K562 (cell line): Measurements from ENCODE around the gene AFAP1. TPM values are rescaled to one million over a fixed set of nuclear protein-coding genes. Genes with fewer than 3 reads are reported as not detected.

Source experiments
- ATAC-seq: fragments of 200-7000 bp; cut with Tn5 transposase; 3 replicates; pipeline ENCODE4 v1.9.1; 2020; ENCODE audit warnings: moderate library complexity
- BruUV-seq: library from RNA; stranded (reverse); fragments of 400-500 nt; replicated peaks from 2 replicates; lab custom pipeline; 2021; lab: Mats Ljungman, UMichigan
- CTCF ChIA-PET: fragments of 300-600 bp; formaldehyde crosslinking; extraction: SDS; loops from one replicate; lab custom pipeline; 2021; ENCODE audit warnings: low intra/inter-chr PET ratio; lab: Yijun Ruan, JAX
- POLR2A ChIA-PET: fragments of 300-600, 350-650 bp; sonication (Branson Sonifier 250); formaldehyde crosslinking; extraction: SDS; loops from one replicate; lab custom pipeline; 2021; ENCODE audit warnings: antibody characterized with exemption, inconsistent platforms; lab: Yijun Ruan, JAX
- DNase-seq, 4 experiments: peaks; one replicate each; pipeline versions ENCODE4 v3.0.0 to v3.0.0-alpha.2; 2011 to 2018; ENCODE audit warnings: low spot score in 3 of 4, mixed read lengths in 3 of 4; ENCODE audit errors: extremely low read depth in 1 of 4
- FAIRE-seq: peaks from 2 replicates; lab custom pipeline; 2011; peaks lifted over from hg19 to GRCh38; lab: Jason Lieb, UNC
- H2AFZ ChIP-seq: 2 replicates; pipeline ENCODE4 v1.6.0; 2011; ENCODE audit warnings: low read depth, low read length, control low read depth, inconsistent platforms
- H3K27ac ChIP-seq: fragments of 200-600 bp; 3 replicates; pipeline ENCODE4 v1.8.0; 2011; ENCODE audit warnings: low read depth, mild to moderate bottlenecking, control low read depth, inconsistent platforms, low read length, moderate library complexity, mixed read lengths; ENCODE audit errors: extremely low read depth
- H3K27me3 ChIP-seq, 2 experiments: fragments of 300-600 bp in 1 of 2; 2 replicates in 1 of 2; 3 replicates in 1 of 2; pipeline versions ENCODE4 v1.6.0 to v1.8.0; 2011; ENCODE audit warnings: inconsistent platforms in 2 of 2, low read length in 2 of 2, mild to moderate bottlenecking in 1 of 2, mixed read lengths in 1 of 2, moderate library complexity in 1 of 2; ENCODE audit not compliant: control insufficient read depth in 2 of 2, insufficient read depth in 2 of 2
- H3K36me3 ChIP-seq: fragments of 300-600 bp; 3 replicates; pipeline ENCODE4 v1.8.0; 2011; ENCODE audit warnings: mild to moderate bottlenecking, low read length, inconsistent platforms; ENCODE audit not compliant: control insufficient read depth, insufficient read depth
- H3K4me1 ChIP-seq, 2 experiments: fragments of 200-600 bp in 1 of 2; replicated peaks in 1 of 2; 2 replicates in 1 of 2; 3 replicates in 1 of 2; pipeline versions ENCODE4 v1.5.1 to v1.8.0; 2011; ENCODE audit warnings: inconsistent platforms in 2 of 2, low read length in 2 of 2, mild to moderate bottlenecking in 1 of 2, mixed read lengths in 1 of 2, moderate library complexity in 1 of 2; ENCODE audit not compliant: control insufficient read depth in 2 of 2, insufficient read depth in 2 of 2
- H3K4me2 ChIP-seq: 2 replicates; pipeline ENCODE4 v1.6.1; 2011; ENCODE audit warnings: low read length, control low read depth, inconsistent platforms, mixed read lengths; ENCODE audit not compliant: insufficient read depth
- H3K4me3 ChIP-seq: fragments of 200-600 bp; sonication (generic), shearing (Covaris generic); 2 replicates; pipeline ENCODE4 v1.5.1; 2016; ENCODE audit warnings: control low read depth, inconsistent platforms
- H3K79me2 ChIP-seq: fragments of 200-600 bp; 3 replicates; pipeline ENCODE4 v1.8.0; 2011; ENCODE audit warnings: low read length, inconsistent platforms; ENCODE audit not compliant: control insufficient read depth, insufficient read depth
- H3K9ac ChIP-seq, 2 experiments: 2 replicates each; pipeline versions ENCODE4 v1.6.0 to v1.6.1; 2011; ENCODE audit warnings: low read depth in 2 of 2, low read length in 2 of 2, control low read depth in 1 of 2, inconsistent platforms in 1 of 2, mild to moderate bottlenecking in 1 of 2, mixed read lengths in 1 of 2; ENCODE audit not compliant: insufficient read depth in 1 of 2
- H3K9me1 ChIP-seq: one replicate; pipeline ENCODE4 v1.6.0; 2011; ENCODE audit warnings: inconsistent platforms, mild to moderate bottlenecking, low read length, moderate library complexity; ENCODE audit not compliant: control insufficient read depth, insufficient read depth
- H3K9me3 ChIP-seq: replicated peaks from 2 replicates; pipeline ENCODE4 v1.5.1; 2011; ENCODE audit warnings: low read depth, low read length, inconsistent platforms; ENCODE audit not compliant: control insufficient read depth, insufficient read depth
- H4K20me1 ChIP-seq: replicated peaks from 2 replicates; pipeline ENCODE4 v1.6.1; 2011; ENCODE audit warnings: low read length, inconsistent platforms, mixed read lengths; ENCODE audit not compliant: control insufficient read depth, insufficient read depth
- ZNF436 ChIP-seq: fragments of 250-450, 450-650 bp; sonication (Bioruptor Pico); formaldehyde crosslinking; IDR thresholded peaks from 2 replicates; pipeline ENCODE4 v1.7.0; 2020; ENCODE audit warnings: mild to moderate bottlenecking
- WGBS: fragments of 100-300 bp; shearing (Covaris generic); methylation state at CpG from one replicate; pipeline ENCODE4 v1.1.6; 2016; ENCODE audit warnings: low coverage, mixed read lengths; ENCODE audit not compliant: insufficient coverage; ENCODE audit errors: missing lambda C conversion rate; 5-methylcytosine and 5-hydroxymethylcytosine counted together
- in situ Hi-C: fragments of 300-500 bp; cut with MboI; formaldehyde crosslinking; loops from 4 replicates; pipeline ENCODE4 v1.15.0; 2018; ENCODE audit warnings: inconsistent platforms, mixed read lengths
- intact Hi-C: fragments of 100-400 bp; cut with micrococcal nuclease; formaldehyde crosslinking; loops from 2 replicates; pipeline ENCODE4 v1.14.2; 2022
- polyA plus RNA-seq, 8 experiments: library from polyadenylated mRNA; depleted of rRNA in 4 of 8; stranded (reverse) in 5 of 8; unstranded in 3 of 8; fragments of >200 nt; fragmentation: Nextera tagmentation in 2 of 8; fragmentation: Illumina TruSeq in 1 of 8; extraction: Ambion mirVana in 2 of 8; extraction: Trizol in 1 of 8; gene quantifications; 2 replicates each; pipeline versions ENCODE4 v1.2.1 to v1.2.3, GENCODE V29; 2011 to 2014; ENCODE audit warnings: inconsistent platforms in 1 of 8, missing spikeins in 1 of 8
- total RNA-seq, 7 experiments: library from RNA; depleted of rRNA in 6 of 7; stranded (reverse); fragments of >200 nt in 6 of 7; fragmentation: Illumina TruSeq in 2 of 7; extraction: Trizol in 2 of 7; gene quantifications; 2 replicates each; pipeline versions ENCODE4 v1.2.1 to v1.2.3, GENCODE V29; 2011 to 2021; ENCODE audit warnings: low replicate concordance in 1 of 7
- TF ChIP-seq, protein P1 (sequence below), 3 experiments: IDR thresholded peaks in 2 of 3; conservative IDR thresholded peaks in 1 of 3; 2 replicates each; pipeline ENCODE4 v1.5.1; 2011 to 2012; ENCODE audit warnings: low read length in 3 of 3, mild to moderate bottlenecking in 3 of 3, control low read depth in 2 of 3, improper control_type of control experiment in 1 of 3, inconsistent platforms in 1 of 3, low read depth in 1 of 3, mixed read lengths in 1 of 3, moderate library complexity in 1 of 3; ENCODE audit not compliant: insufficient read depth in 2 of 3

The AFAP1 gene
- total and polyA plus RNA-seq, 9 of the 15 experiments (the other 6 are each of a cell fraction or from before 2014, with no cell fraction given): 0.07 to 0.42 (median 0.12) TPM; not detected in 1

DNA sequence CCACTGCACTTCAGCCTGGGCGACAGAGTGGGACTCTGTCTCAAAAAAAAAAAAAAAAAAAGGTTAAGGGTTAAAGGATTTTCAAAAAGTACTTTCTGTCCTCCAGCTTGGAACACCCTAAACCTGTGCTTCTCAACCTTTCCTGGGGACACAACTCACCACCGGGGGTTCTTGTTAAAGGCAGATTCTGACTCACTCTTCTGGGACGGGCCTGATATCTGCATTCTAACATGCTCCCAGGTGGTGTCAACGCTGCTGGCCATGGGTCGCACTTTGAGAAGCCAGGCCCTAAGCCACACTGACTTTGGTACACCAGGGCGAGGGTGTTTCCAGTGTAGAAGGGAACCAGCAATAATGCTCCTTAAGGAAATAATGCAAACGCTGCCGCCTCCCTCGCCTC lies 46.1 kb downstream of the AFAP1 start:
- Histone ChIP-seq H2AFZ (no peak overlapping the region), H3K9ac (no peak overlapping the region), H4K20me1 (no peaks in the 10 kb centered on the region), H3K9me3 (no peaks in the 10 kb centered on the region; the same call in 1 of the 2 replicates), H3K4me1 (no peaks in the 10 kb centered on the region), H3K4me2 (no peak overlapping the region), H3K79me2 (no peaks in the 10 kb centered on the region), H3K4me3 (no peak overlapping the region), H3K27me3 (peaks cover 17 to 36% of the 10 kb centered on the region in 2 experiments; a peak in 4 of 5 replicates), H3K9me1 (no peaks in the 10 kb centered on the region), H3K36me3 (no peaks in the 10 kb centered on the region), H3K27ac (no peak overlapping the region)
- DNase-seq (no peak), ATAC-seq (no peak), FAIRE-seq (no peak)
- intact Hi-C loops (no loop called here), in situ Hi-C loops (no loop called here)
- ChIA-PET CTCF (no interaction called here), POLR2A (interaction anchor here (0.6 kb wide), 1 partner anchor 87 kb away, joined by 3 read pairs; no protein-coding TSS in a partner anchor)
- BruUV-seq: no TSS peak
- 2% methylated on average over 8 of the region's 9 CpGs for WGBS
- TF ChIP-seq ZNF436 (CRISPR knock-in tag): no peak
- TF ChIP-seq, protein P1, sequence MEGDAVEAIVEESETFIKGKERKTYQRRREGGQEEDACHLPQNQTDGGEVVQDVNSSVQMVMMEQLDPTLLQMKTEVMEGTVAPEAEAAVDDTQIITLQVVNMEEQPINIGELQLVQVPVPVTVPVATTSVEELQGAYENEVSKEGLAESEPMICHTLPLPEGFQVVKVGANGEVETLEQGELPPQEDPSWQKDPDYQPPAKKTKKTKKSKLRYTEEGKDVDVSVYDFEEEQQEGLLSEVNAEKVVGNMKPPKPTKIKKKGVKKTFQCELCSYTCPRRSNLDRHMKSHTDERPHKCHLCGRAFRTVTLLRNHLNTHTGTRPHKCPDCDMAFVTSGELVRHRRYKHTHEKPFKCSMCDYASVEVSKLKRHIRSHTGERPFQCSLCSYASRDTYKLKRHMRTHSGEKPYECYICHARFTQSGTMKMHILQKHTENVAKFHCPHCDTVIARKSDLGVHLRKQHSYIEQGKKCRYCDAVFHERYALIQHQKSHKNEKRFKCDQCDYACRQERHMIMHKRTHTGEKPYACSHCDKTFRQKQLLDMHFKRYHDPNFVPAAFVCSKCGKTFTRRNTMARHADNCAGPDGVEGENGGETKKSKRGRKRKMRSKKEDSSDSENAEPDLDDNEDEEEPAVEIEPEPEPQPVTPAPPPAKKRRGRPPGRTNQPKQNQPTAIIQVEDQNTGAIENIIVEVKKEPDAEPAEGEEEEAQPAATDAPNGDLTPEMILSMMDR (IDR thresholded peaks at IDR 0.05 in 2 of 3, conservative IDR thresholded peaks at IDR 0.05 in 1 of 3; ENCODE audit: insufficient read depth in 2 of 3, low read depth in 1 of 3, low read length in 3 of 3): no peak
